Measurements from ENCODE around the gene PLA2G12B. TPM values are rescaled to one million over a fixed set of nuclear protein-coding genes. Genes with fewer than 3 reads are reported as not detected.

PLA2G12B gene
- total RNA-seq, 1 donor from 2014 or later, result not detected

DNA sequence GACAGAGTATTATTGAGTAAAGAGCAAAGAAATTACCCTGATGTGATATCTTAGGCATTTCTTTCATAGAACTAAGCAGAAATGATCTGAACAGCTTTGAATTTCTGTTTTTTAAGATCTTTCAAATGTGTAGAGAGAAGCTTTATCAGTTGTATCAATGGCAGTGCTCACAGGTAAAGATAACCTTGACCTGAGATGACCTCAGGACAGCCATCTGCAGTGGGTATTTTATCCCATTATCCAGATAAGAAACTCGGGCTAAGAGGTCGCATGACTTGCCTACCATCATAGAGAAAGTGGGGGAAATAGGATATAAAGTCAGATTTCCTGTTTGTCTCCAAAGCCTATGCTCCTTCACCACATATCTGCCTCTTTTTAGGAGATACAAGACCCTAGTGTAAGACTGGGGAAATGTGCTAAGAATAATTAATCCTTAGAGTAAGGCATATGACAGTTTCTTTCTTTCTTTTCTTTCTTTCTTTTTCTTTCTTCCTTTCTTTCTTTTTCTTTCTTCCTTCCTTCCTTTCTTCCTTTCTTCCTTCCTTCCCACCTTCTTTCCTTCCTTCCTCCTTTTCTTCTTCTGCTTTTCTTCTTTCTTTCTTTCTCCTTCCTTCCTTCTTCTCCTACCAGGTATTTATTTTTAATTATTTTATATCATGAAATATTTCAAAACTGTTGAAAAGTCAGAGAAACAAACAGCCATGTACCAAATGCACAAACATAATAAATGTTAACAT lies 10.9 kb downstream of the PLA2G12B start:
- no peaks in the 10 kb centered on the region for H4K20me1 ChIP-seq (ENCODE audit: insufficient read depth, low read length)
- Mint-ChIP-seq H3K4me3 (ENCODE audit: unreplicated experiment) (no peak overlapping the region), H3K9me3 (ENCODE audit: unreplicated experiment) (peaks cover 2% of the 10 kb centered on the region), H3K4me1 (ENCODE audit: low read depth, unreplicated experiment) (no peaks in the 10 kb centered on the region), H3K27me3 (ENCODE audit: low read depth, unreplicated experiment) (peaks cover 1% of the 10 kb centered on the region), H3K27ac (ENCODE audit: unreplicated experiment) (no peak overlapping the region), H3K36me3 (ENCODE audit: low read depth, unreplicated experiment) (peaks cover 3% of the 10 kb centered on the region)
- no peaks in the 10 kb centered on the region for H3K4me1 ChIP-seq (ENCODE audit: insufficient read depth, low read length)
- FAIRE-seq (no peak), DNase-seq (ENCODE audit: low read depth) (no peak)
- no peak overlapping the region for H2AFZ ChIP-seq (ENCODE audit: low read depth, low read length)
- no peaks in the 10 kb centered on the region for H3K36me3 ChIP-seq (ENCODE audit: insufficient read depth, low read length)
- H3K9ac ChIP-seq (ENCODE audit: low read length), result no peak overlapping the region
- H3K4me3 ChIP-seq (ENCODE audit: insufficient read depth, low read depth, low read length), result no peak overlapping the region
- H3K9me3 ChIP-seq (ENCODE audit: insufficient read depth, low read depth, low read length), result no peaks in the 10 kb centered on the region
- peaks cover 2% of the 10 kb centered on the region for H3K27me3 ChIP-seq (ENCODE audit: insufficient read depth, low read length)
- TF ChIP-seq CTCF (IDR thresholded peaks at IDR 0.05; ENCODE audit: insufficient read depth, low read depth, low read length), result no peak
- TF ChIP-seq EZH2 (IDR thresholded peaks at IDR 0.05; ENCODE audit: insufficient read depth, low read length), result no peak
- H3K79me2 ChIP-seq (ENCODE audit: insufficient read depth, low read length), result no peaks in the 10 kb centered on the region
- no peak overlapping the region for H3K4me2 ChIP-seq (ENCODE audit: low read length)
- no peak overlapping the region for H3K27ac ChIP-seq (ENCODE audit: low read depth, low read length)

DNA sequence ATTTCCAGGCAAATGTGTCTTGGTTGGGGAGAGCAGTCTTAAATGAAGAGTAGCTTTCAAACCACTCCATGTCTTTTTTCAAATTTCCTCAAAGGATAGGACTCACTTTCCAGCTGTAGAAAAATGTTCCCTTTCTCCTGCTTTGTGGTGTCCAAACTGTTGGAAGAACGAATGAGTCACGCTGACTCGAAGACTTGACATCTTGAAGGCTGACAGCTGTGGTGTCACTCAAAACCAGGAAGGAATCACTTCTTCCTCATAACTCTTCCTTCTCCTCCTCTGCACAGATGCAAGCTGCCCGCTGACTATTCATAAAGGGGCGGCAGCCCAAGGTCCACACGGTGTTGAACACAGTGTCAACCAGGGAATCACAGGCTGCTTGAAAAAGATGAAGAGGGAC lies 19.2 kb downstream of the PLA2G12B start:
- H3K4me1 ChIP-seq (ENCODE audit: insufficient read depth, low read length), result no peaks in the 10 kb centered on the region
- Mint-ChIP-seq H3K4me1 (ENCODE audit: low read depth, unreplicated experiment) (peaks cover 8% of the 10 kb centered on the region), H3K27me3 (ENCODE audit: low read depth, unreplicated experiment) (no peaks in the 10 kb centered on the region), H3K4me3 (ENCODE audit: unreplicated experiment) (no peak overlapping the region), H3K9me3 (ENCODE audit: unreplicated experiment) (no peaks in the 10 kb centered on the region), H3K27ac (ENCODE audit: unreplicated experiment) (no peak overlapping the region), H3K36me3 (ENCODE audit: low read depth, unreplicated experiment) (no peaks in the 10 kb centered on the region)
- H3K9ac ChIP-seq (ENCODE audit: low read length), result no peak overlapping the region
- no peaks in the 10 kb centered on the region for H3K36me3 ChIP-seq (ENCODE audit: insufficient read depth, low read length)
- H2AFZ ChIP-seq (ENCODE audit: low read depth, low read length), result no peak overlapping the region
- no peak overlapping the region for H3K4me3 ChIP-seq (ENCODE audit: insufficient read depth, low read depth, low read length)
- TF ChIP-seq EZH2 (IDR thresholded peaks at IDR 0.05; ENCODE audit: insufficient read depth, low read length) (no peak), CTCF (IDR thresholded peaks at IDR 0.05; ENCODE audit: insufficient read depth, low read depth, low read length) (no peak)
- H3K27ac ChIP-seq (ENCODE audit: low read depth, low read length), result no peak overlapping the region
- no peaks in the 10 kb centered on the region for H4K20me1 ChIP-seq (ENCODE audit: insufficient read depth, low read length)
- no peak overlapping the region for H3K4me2 ChIP-seq (ENCODE audit: low read length)
- H3K79me2 ChIP-seq (ENCODE audit: insufficient read depth, low read length), result no peaks in the 10 kb centered on the region
- FAIRE-seq (no peak), DNase-seq (ENCODE audit: low read depth) (no peak)
- no peaks in the 10 kb centered on the region for H3K9me3 ChIP-seq (ENCODE audit: insufficient read depth, low read depth, low read length)
- H3K27me3 ChIP-seq (ENCODE audit: insufficient read depth, low read length), result no peaks in the 10 kb centered on the region

Measured in astrocyte (in vitro differentiated cells and primary cell).